K562 (cell line): Measurements from ENCODE around the gene CD207. TPM values are rescaled to one million over a fixed set of nuclear protein-coding genes. Genes with fewer than 3 reads are reported as not detected.

Experiments
- ATAC-seq: fragments of 200-7000 bp; cut with Tn5 transposase; 3 replicates; pipeline ENCODE4 v1.9.1; 2020; ENCODE audit warnings: moderate library complexity
- BruUV-seq: library from RNA; stranded (reverse); fragments of 400-500 nt; replicated peaks from 2 replicates; lab custom pipeline; 2021; lab: Mats Ljungman, UMichigan
- CTCF ChIA-PET: fragments of 300-600 bp; formaldehyde crosslinking; extraction: SDS; loops from one replicate; lab custom pipeline; 2021; ENCODE audit warnings: low intra/inter-chr PET ratio; lab: Yijun Ruan, JAX
- POLR2A ChIA-PET: fragments of 300-600, 350-650 bp; sonication (Branson Sonifier 250); formaldehyde crosslinking; extraction: SDS; loops from one replicate; lab custom pipeline; 2021; ENCODE audit warnings: antibody characterized with exemption, inconsistent platforms; lab: Yijun Ruan, JAX
- DNase-seq, 4 experiments: peaks; one replicate each; pipeline versions ENCODE4 v3.0.0 to v3.0.0-alpha.2; 2011 to 2018; ENCODE audit warnings: low spot score in 3 of 4, mixed read lengths in 3 of 4; ENCODE audit errors: extremely low read depth in 1 of 4
- FAIRE-seq: peaks from 2 replicates; lab custom pipeline; 2011; peaks lifted over from hg19 to GRCh38; lab: Jason Lieb, UNC
- H2AFZ ChIP-seq: 2 replicates; pipeline ENCODE4 v1.6.0; 2011; ENCODE audit warnings: low read depth, low read length, control low read depth, inconsistent platforms
- H3K27ac ChIP-seq: fragments of 200-600 bp; 3 replicates; pipeline ENCODE4 v1.8.0; 2011; ENCODE audit warnings: low read depth, mild to moderate bottlenecking, control low read depth, inconsistent platforms, low read length, moderate library complexity, mixed read lengths; ENCODE audit errors: extremely low read depth
- H3K27me3 ChIP-seq, 2 experiments: fragments of 300-600 bp in 1 of 2; 2 replicates in 1 of 2; 3 replicates in 1 of 2; pipeline versions ENCODE4 v1.6.0 to v1.8.0; 2011; ENCODE audit warnings: inconsistent platforms in 2 of 2, low read length in 2 of 2, mild to moderate bottlenecking in 1 of 2, mixed read lengths in 1 of 2, moderate library complexity in 1 of 2; ENCODE audit not compliant: control insufficient read depth in 2 of 2, insufficient read depth in 2 of 2
- H3K36me3 ChIP-seq: fragments of 300-600 bp; 3 replicates; pipeline ENCODE4 v1.8.0; 2011; ENCODE audit warnings: mild to moderate bottlenecking, low read length, inconsistent platforms; ENCODE audit not compliant: control insufficient read depth, insufficient read depth
- H3K4me1 ChIP-seq, 2 experiments: fragments of 200-600 bp in 1 of 2; replicated peaks in 1 of 2; 2 replicates in 1 of 2; 3 replicates in 1 of 2; pipeline versions ENCODE4 v1.5.1 to v1.8.0; 2011; ENCODE audit warnings: inconsistent platforms in 2 of 2, low read length in 2 of 2, mild to moderate bottlenecking in 1 of 2, mixed read lengths in 1 of 2, moderate library complexity in 1 of 2; ENCODE audit not compliant: control insufficient read depth in 2 of 2, insufficient read depth in 2 of 2
- H3K4me2 ChIP-seq: 2 replicates; pipeline ENCODE4 v1.6.1; 2011; ENCODE audit warnings: low read length, control low read depth, inconsistent platforms, mixed read lengths; ENCODE audit not compliant: insufficient read depth
- H3K4me3 ChIP-seq: fragments of 200-600 bp; sonication (generic), shearing (Covaris generic); 2 replicates; pipeline ENCODE4 v1.5.1; 2016; ENCODE audit warnings: control low read depth, inconsistent platforms
- H3K79me2 ChIP-seq: fragments of 200-600 bp; 3 replicates; pipeline ENCODE4 v1.8.0; 2011; ENCODE audit warnings: low read length, inconsistent platforms; ENCODE audit not compliant: control insufficient read depth, insufficient read depth
- H3K9ac ChIP-seq, 2 experiments: 2 replicates each; pipeline versions ENCODE4 v1.6.0 to v1.6.1; 2011; ENCODE audit warnings: low read depth in 2 of 2, low read length in 2 of 2, control low read depth in 1 of 2, inconsistent platforms in 1 of 2, mild to moderate bottlenecking in 1 of 2, mixed read lengths in 1 of 2; ENCODE audit not compliant: insufficient read depth in 1 of 2
- H3K9me1 ChIP-seq: one replicate; pipeline ENCODE4 v1.6.0; 2011; ENCODE audit warnings: inconsistent platforms, mild to moderate bottlenecking, low read length, moderate library complexity; ENCODE audit not compliant: control insufficient read depth, insufficient read depth
- H3K9me3 ChIP-seq: replicated peaks from 2 replicates; pipeline ENCODE4 v1.5.1; 2011; ENCODE audit warnings: low read depth, low read length, inconsistent platforms; ENCODE audit not compliant: control insufficient read depth, insufficient read depth
- H4K20me1 ChIP-seq: replicated peaks from 2 replicates; pipeline ENCODE4 v1.6.1; 2011; ENCODE audit warnings: low read length, inconsistent platforms, mixed read lengths; ENCODE audit not compliant: control insufficient read depth, insufficient read depth
- ARID1B ChIP-seq: fragments of 450-650 bp; IDR thresholded peaks from 2 replicates; pipeline ENCODE4 v1.6.1; 2016; ENCODE audit warnings: antibody characterized with exemption, mild to moderate bottlenecking, inconsistent platforms
- BHLHE40 ChIP-seq: IDR thresholded peaks from 2 replicates; pipeline ENCODE4 v1.6.1; 2011; ENCODE audit warnings: low read length, improper control_type of control experiment
- DEAF1 ChIP-seq: fragments of 450-650 bp; formaldehyde crosslinking; IDR thresholded peaks from 2 replicates; pipeline ENCODE4 v1.4.0; 2020; ENCODE audit warnings: mild to moderate bottlenecking, moderate library complexity
- HMBOX1 ChIP-seq: sonication (generic); IDR thresholded peaks from 2 replicates; pipeline ENCODE4 v1.6.1; 2016
- HMGXB4 ChIP-seq: sonication (generic); formaldehyde crosslinking; IDR thresholded peaks from 2 replicates; pipeline ENCODE4 v1.8.1; 2023; ENCODE audit warnings: mild to moderate bottlenecking, missing genetic modification reagents
- KDM1A ChIP-seq, 2 experiments: fragments of 450-650 bp; IDR thresholded peaks; 2 replicates each; pipeline ENCODE4 v1.6.1; 2016; ENCODE audit warnings: mild to moderate bottlenecking in 2 of 2
- L3MBTL2 ChIP-seq: fragments of 450-650 bp; IDR thresholded peaks from 2 replicates; pipeline ENCODE4 v1.6.1; 2016; ENCODE audit warnings: mild to moderate bottlenecking, moderate library complexity
- NCOA2 ChIP-seq, 2 experiments: fragments of 450-650 bp; IDR thresholded peaks; 2 replicates each; pipeline ENCODE4 v1.6.1; 2018; ENCODE audit warnings: mild to moderate bottlenecking in 2 of 2, moderate library complexity in 1 of 2; ENCODE audit not compliant: partially characterized antibody in 2 of 2
- PKNOX1 ChIP-seq: fragments of 450-650 bp; IDR thresholded peaks from 2 replicates; pipeline ENCODE4 v1.6.1; 2016
- PPARD ChIP-seq: fragments of 250-450 bp; sonication (Bioruptor Pico); IDR thresholded peaks from 2 replicates; pipeline ENCODE4 v1.8.0; 2022; ENCODE audit warnings: inconsistent platforms, mild to moderate bottlenecking, moderate library complexity
- RAD21 ChIP-seq, 2 experiments: fragments of 250-450 bp in 1 of 2; fragments of 450-650 bp in 1 of 2; sonication (Bioruptor Pico) in 1 of 2; formaldehyde crosslinking in 1 of 2; IDR thresholded peaks in 1 of 2; conservative IDR thresholded peaks in 1 of 2; 2 replicates each; pipeline versions ENCODE4 v1.4.0 to v1.8.0; 2020 to 2022; ENCODE audit warnings: mild to moderate bottlenecking in 2 of 2, moderate library complexity in 1 of 2
- RCOR1 ChIP-seq, 2 experiments: IDR thresholded peaks; 2 replicates each; pipeline ENCODE4 v1.6.1; 2012; ENCODE audit warnings: low read depth in 2 of 2, low read length in 2 of 2, borderline replicate concordance in 1 of 2, improper control_type of control experiment in 1 of 2
- SMC3 ChIP-seq: conservative IDR thresholded peaks from 2 replicates; pipeline ENCODE4 v1.6.1; 2011; ENCODE audit warnings: low read depth, low read length, improper control_type of control experiment; ENCODE audit not compliant: insufficient read depth
- TBP ChIP-seq: optimal IDR thresholded peaks from 2 replicates; pipeline ENCODE3; 2011; ENCODE audit warnings: low read depth, low read length, improper control_type of control experiment
- ZNF707 ChIP-seq: fragments of 250-450 bp; sonication (Bioruptor Pico); conservative IDR thresholded peaks from 2 replicates; pipeline ENCODE4 v1.8.0; 2022; ENCODE audit warnings: inconsistent platforms, mild to moderate bottlenecking, moderate library complexity
- WGBS: fragments of 100-300 bp; shearing (Covaris generic); methylation state at CpG from one replicate; pipeline ENCODE4 v1.1.6; 2016; ENCODE audit warnings: low coverage, mixed read lengths; ENCODE audit not compliant: insufficient coverage; ENCODE audit errors: missing lambda C conversion rate; 5-methylcytosine and 5-hydroxymethylcytosine counted together
- in situ Hi-C: fragments of 300-500 bp; cut with MboI; formaldehyde crosslinking; loops from 4 replicates; pipeline ENCODE4 v1.15.0; 2018; ENCODE audit warnings: inconsistent platforms, mixed read lengths
- intact Hi-C: fragments of 100-400 bp; cut with micrococcal nuclease; formaldehyde crosslinking; loops from 2 replicates; pipeline ENCODE4 v1.14.2; 2022
- polyA plus RNA-seq, 8 experiments: library from polyadenylated mRNA; depleted of rRNA in 4 of 8; stranded (reverse) in 5 of 8; unstranded in 3 of 8; fragments of >200 nt; fragmentation: Nextera tagmentation in 2 of 8; fragmentation: Illumina TruSeq in 1 of 8; extraction: Ambion mirVana in 2 of 8; extraction: Trizol in 1 of 8; gene quantifications; 2 replicates each; pipeline versions ENCODE4 v1.2.1 to v1.2.3, GENCODE V29; 2011 to 2014; ENCODE audit warnings: inconsistent platforms in 1 of 8, missing spikeins in 1 of 8
- total RNA-seq, 7 experiments: library from RNA; depleted of rRNA in 6 of 7; stranded (reverse); fragments of >200 nt in 6 of 7; fragmentation: Illumina TruSeq in 2 of 7; extraction: Trizol in 2 of 7; gene quantifications; 2 replicates each; pipeline versions ENCODE4 v1.2.1 to v1.2.3, GENCODE V29; 2011 to 2021; ENCODE audit warnings: low replicate concordance in 1 of 7

Gene CD207
- total and polyA plus RNA-seq, 9 of the 15 experiments (the other 6 are each of a cell fraction or from before 2014, with no cell fraction given), result not detected

GRCh38 chr2:70785137-70785911 is 50.3 kb downstream of the CD207 start:
- no peak overlapping the region for H3K9ac ChIP-seq
- H3K27ac ChIP-seq, result no peak overlapping the region
- ATAC-seq (peak; percentile 96), FAIRE-seq (peak; percentile 98), DNase-seq (peak; percentile 61 to 85 (median 70))
- no peak overlapping the region for H3K4me3 ChIP-seq
- H3K27me3 ChIP-seq, result peaks cover 3 to 10% of the 10 kb centered on the region in 2 experiments; a peak in 4 of 5 replicates
- in situ Hi-C loops, result loop anchor here (25.0 kb wide), 1 partner anchor 473 kb away; the partner anchor contains the start of gene FAM136A
- no TSS peak for BruUV-seq
- no peaks in the 10 kb centered on the region for H3K9me3 ChIP-seq
- intact Hi-C loops, result loop anchor here (1.0 to 10.0 kb wide), 5 partner anchors 77 to 483 kb away; partner anchors contain the start of gene FAM136A
- peak overlapping the region; percentile 65; the same call in 1 of the 2 replicates for H2AFZ ChIP-seq
- WGBS, result under 1% methylated on average over 7 of the region's 7 CpGs
- no peak overlapping the region for H3K4me2 ChIP-seq
- no peaks in the 10 kb centered on the region for H4K20me1 ChIP-seq
- ChIA-PET CTCF (interaction anchor here (0.7 to 2.0 kb wide), 4 partner anchors 98 to 481 kb away, joined by 3 to 20 read pairs (median 3); no protein-coding TSS in a partner anchor), POLR2A (interaction anchor here (0.9 to 1.4 kb wide), 3 partner anchors 10 to 99 kb away, joined by 5 to 6 read pairs (median 5); partner anchors contain the start of gene ADD2)
- no peaks in the 10 kb centered on the region for H3K79me2 ChIP-seq
- peaks cover 0 to 9% of the 10 kb centered on the region in 2 experiments; a peak in 3 of 5 replicates for H3K4me1 ChIP-seq
- H3K36me3 ChIP-seq, result no peaks in the 10 kb centered on the region
- no peaks in the 10 kb centered on the region for H3K9me1 ChIP-seq
- no peak for TF ChIP-seq HMGXB4 (CRISPR knock-in tag)
- TF ChIP-seq PKNOX1, result peak; percentile 63
- TF ChIP-seq RAD21 (CRISPR knock-in tag; conservative IDR thresholded peaks at IDR 0.05 in 1 of 2, IDR thresholded peaks at IDR 0.05 in 1 of 2), result peak; percentile 89 to 93
- no peak for TF ChIP-seq PPARD (CRISPR knock-in tag)
- peak; percentile 85 for TF ChIP-seq SMC3
- TF ChIP-seq DEAF1, result peak; percentile 81
- TF ChIP-seq ARID1B, result peak; percentile 73
- TF ChIP-seq HMBOX1, result peak; percentile 74
- TF ChIP-seq RCOR1 (IDR thresholded peaks at IDR 0.05; ENCODE audit: borderline replicate concordance in 1 of 2, low read depth in 2 of 2, low read length in 2 of 2), result 0 out of 4 replicates have a peak, but pooled peaks of 1 of the 2 experiments have one; percentile 69
- TF ChIP-seq TBP, result no peak
- TF ChIP-seq L3MBTL2, result peak; percentile 54; the same call in 1 of the 2 replicates
- TF ChIP-seq NCOA2 (IDR thresholded peaks at IDR 0.05; ENCODE audit: partially characterized antibody in 2 of 2), result peak in 1 of 2 experiments; percentile 47
- TF ChIP-seq BHLHE40, result peak; percentile 52; the same call in 1 of the 2 replicates
- 0 out of 4 replicates have a peak, but pooled peaks of 1 of the 2 experiments have one; percentile 31 for TF ChIP-seq KDM1A (IDR thresholded peaks at IDR 0.05)
- TF ChIP-seq ZNF707, result no peak
